Lung microvascular endothelial cell (primary cell): Measurements from ENCODE around the gene HLA-DMB. TPM values are rescaled to one million over a fixed set of nuclear protein-coding genes. Genes with fewer than 3 reads are reported as not detected.
"Not testable (repeated sequence)": the region's sequence is repeated elsewhere in the genome, so short reads cannot be mapped to it uniquely, and the experiment has no call there.

Experiments
- DNase-seq, 2 donors: peaks; one replicate each; pipeline versions ENCODE4 v3.0.0 to v3.0.0-alpha.2; 2010; ENCODE audit warnings: low read depth in 2 of 2
- total RNA-seq: library from RNA; depleted of rRNA; stranded (reverse); fragments of >200 nt; gene quantifications from 2 replicates; pipeline ENCODE4 v1.2.1, GENCODE V29; 2014

The HLA-DMB gene
- total RNA-seq, 1 donor from 2014 or later = not detected

DNA sequence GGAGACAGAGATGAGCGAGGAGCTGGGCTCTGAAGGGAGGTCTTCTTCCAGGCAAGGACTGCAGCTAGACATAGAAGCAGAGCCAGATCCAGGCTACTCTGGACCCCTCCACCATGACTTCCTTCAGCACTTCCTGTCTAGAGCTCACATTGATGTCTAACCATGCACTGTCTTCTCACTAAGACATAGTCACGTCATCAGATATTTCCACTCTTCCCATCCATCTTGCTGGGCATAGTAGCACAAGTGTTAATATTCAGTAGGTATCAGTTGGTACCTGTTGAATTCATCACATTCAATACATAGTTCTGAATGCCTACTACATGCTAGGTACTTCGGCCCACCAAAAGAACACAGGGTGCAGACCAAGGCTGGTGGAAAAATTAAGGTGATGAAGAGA is 9.2 kb upstream of the HLA-DMB start:
- no peak for DNase-seq

DNA sequence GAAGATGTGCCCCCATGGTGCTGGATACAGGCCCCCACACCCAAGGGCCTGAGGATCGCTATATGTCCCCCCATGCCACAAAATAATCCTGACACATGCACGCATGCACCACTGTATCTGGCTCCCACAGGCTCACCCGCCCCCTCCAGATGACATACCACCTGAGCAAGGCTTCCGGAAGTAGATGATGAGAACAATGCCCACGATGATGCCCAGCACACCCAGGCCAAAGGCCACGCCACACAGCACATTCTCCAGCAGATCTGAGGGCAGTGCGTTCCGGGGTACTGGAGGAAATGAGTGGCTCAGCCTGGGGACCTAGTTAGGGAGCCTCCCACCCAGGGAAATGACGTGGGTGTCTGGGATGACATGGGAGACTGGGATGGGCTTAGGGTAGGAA is 8.3 kb upstream of the HLA-DMB start:
- peak in 1 of 2 donors; percentile 22 for DNase-seq

DNA sequence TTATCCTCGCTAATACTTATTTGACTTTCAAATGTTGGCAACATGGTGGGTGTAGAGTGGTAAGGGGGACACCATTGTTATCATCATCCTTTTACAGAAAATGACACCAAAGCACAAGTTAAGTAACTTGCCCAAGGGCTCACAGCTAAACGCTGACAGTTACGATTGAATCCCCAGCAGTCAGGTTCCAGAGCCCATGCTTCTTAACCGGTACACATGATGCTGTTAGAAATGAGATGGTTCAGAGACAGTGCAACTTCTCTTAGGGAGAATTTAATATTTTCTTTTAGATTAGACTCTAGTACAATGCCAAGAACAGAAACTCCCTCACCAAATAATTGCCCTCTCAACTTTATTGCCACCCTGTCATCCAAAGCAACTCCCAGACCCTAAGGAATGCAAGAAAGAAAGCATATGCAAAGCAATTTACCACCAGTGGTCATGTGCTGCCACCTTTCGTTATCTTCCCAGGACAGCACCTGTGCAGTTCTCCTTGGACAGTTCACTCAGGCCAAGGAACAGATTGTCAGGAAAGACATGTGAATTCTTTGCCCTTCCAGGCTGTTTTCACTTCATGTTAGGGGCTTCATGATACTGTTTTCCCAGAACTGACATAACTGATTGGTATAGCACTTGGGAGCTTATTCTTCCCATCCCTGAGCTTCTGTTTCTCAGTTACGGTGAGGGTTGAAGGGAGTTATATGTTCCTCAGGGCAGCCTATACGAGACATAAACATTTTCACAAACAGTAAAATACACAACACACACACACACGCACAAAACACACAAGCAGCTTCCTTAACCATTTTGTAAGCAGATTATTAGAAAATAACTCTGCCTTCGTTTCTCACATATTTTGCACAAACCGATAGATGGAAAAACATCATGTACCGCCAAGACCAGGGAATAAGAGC is 7.0 kb upstream of the HLA-DMB start:
- DNase-seq = peak; percentile 54 to 63

DNA sequence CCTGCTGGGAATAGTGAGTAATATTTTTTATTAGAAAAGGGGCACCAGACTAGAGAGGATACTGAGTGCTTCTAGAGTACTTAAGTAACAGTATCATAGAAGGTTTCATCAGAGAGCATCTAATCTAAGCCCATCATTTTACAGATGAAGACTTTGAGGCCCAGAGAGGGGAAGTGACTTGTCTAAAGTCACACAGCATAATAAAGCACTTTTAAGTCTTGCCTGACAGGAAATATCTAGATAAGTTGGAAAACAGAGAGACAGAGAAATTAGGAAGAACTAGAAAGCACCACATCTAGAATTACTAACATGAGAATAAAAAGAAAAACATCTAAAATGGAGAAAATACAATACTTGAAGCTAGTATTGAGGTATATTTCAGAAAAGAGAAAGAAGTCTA is 6.1 kb upstream of the HLA-DMB start:
- DNase-seq = no peak

DNA sequence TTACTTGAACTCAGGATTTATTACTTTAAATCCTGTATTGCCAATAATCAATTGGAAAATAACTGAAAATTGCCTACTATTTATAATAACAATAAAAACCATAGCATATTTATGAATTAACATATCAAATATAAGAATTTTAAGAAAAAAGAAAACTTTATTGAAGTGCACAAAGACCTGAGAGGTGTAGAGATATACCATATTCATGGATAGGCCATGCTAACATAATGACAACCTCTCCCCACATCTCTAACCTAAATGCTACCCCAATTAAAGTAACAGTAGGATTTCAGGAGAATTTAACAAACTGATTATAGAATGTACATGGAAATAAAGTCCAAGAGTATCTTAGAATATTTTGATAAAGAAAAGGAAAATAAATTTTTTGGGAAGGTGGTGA is 5.1 kb upstream of the HLA-DMB start:
- no peak for DNase-seq

DNA sequence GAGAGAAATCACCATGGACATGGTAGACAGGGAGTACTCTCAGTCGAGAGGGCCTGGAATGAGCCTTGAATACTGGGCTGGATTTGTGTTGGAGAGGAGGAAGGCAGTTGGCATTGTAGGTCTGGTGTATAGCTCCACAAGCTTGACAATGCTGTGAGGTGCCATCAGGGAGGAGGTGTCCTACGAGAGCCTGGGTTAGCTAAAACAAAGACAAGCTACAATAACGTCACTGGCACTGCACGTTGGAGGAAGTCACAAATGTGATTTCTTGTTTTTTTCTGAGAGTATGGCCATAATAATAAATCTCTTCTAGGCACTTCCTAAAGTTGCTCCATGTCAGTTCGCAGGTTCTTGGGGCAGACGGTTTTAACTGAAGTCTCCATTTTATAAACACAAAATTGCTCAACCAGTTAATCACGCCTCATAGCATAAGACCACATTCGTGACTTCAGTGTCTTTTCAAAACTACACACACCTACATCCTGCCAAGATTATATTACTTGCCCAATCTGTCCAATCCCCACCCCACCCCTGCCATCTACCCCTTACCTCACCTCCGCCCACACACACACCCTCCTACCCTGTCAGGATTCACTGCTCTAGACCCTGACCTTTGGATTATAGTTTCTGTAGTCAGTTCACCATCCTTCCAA is 4.4 kb upstream of the HLA-DMB start:
- DNase-seq = no peak

DNA sequence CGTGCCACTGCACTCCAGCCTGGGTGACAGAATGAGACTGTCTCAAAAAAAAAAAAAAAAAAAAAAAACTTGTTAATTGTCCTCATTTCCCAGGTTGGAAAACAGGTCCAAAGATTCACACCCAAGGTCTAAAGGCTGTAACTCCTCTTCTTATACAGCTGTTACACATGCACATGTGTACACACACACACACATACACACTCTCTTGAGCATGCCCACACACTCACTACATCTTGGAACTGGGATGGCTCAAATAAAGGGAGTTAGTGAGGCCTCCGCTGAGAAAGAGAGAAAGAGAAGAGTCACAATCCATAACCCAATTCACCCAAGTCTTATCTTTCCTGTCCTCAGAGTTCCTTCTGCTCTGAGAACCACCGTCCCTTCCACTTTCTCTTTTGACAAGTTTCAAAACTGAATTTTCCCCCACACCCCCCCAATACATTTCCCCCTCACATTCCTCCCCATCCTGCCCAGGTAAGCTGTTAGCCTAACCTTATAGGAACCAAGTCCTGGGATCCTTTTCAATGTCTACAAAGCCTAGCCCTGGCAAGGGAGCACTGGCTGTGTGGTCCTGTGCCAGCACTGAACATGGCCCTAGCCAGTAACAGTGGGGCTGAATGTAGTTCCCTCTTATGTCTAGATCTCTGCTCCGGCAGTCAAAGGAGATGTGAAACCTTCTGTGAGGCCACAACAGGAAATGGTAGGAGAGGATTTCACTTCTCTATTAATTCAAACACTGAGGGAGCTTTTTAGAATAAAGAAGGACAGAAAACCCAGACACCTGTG is 3.2 kb upstream of the HLA-DMB start:
- no peak for DNase-seq

DNA sequence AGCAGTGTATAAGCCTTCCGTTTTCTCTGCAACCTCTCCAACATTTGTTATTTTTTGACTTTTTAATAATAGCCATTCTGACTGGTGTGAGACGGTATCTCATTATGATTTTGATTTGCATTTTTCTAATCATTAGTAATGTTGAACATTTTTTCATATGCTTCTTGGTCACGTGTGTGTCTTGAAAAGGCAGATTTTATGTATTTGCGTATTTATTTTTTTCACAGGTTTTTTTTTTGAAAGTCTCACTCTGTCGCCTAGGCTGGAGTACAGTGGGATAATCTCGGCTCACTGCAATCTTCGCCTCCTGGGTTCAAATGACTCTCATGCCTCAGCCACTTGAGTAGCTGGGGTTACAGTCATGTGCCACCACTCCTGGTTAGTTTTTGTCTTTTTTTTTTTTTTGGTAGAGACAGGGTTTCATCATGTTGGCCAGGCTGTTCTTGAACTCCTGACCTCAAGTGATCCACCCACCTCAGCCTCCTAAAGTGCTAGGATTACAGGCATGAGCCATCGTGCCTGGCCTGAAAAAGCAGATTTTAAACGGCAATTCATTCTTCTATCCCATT is 1.8 kb upstream of the HLA-DMB start:
- DNase-seq = not testable (repeated sequence)

DNA sequence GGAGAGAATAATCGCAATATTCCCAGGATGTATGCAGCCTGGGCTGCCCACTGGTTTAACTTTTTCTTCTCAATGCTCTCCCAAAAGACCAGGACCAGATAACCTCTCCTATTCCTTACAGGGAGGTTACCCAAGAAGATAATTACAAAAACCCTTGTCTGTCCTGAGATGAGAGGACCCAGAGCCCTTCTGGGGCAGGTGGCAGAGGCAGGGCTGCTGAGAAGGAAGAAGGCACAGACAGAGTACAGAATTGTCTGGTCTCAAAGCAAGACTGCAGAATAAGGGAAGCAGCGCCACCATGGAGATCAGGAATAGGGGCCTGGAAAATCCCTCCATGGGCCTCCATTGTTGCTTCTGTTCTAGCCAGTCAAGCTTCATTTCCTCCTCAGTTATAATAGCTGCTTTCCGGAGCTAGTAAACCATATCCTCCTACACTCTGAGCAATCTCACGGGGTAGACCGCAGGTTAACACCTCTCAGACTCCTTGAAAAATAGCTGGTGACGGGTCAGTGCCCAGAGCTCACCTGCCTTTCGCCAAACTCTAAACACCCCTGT is 463 bp upstream of the HLA-DMB start:
- DNase-seq = peak in 1 of 2 donors; percentile 27

DNA sequence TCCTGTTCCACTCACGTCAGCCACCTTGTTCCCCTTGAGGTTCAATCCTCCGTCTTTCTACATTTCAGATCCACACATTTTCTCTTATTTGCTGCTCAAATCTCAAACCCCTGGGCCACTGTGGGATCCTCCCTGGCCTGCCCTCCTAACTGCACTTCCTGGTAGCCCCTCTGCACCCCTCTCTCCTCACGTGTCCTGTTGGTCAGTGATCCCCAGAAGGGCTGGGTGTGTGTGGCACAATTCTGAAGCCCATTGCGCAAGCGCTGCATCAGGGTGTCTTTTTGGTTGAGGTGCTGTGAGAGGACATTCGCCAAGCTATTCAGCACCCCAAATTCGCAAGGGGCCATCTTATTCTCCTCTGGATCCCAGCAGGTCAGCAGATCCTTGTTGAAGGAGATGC is 2.3 kb downstream of the HLA-DMB start:
- no peak for DNase-seq

DNA sequence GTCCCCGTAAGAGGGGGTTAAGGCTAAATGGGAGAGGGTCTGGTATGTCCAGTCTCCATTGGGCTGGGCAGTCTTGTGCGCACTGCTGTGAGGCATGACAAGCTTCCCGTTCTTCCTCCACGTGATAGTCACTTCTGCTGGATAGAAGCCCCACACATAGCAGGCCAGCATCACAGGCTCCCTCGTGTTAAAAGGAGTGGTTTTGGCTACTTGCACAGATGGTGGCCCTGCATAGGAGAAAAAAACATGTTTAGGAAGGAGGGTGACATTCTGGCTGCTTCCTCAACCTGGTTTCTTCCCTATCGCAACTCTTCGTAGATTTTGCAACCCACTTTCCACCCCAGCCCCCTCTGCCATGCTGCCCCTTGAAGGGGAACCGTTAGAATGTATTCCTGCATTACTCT is 3.6 kb downstream of the HLA-DMB start:
- DNase-seq = no peak

DNA sequence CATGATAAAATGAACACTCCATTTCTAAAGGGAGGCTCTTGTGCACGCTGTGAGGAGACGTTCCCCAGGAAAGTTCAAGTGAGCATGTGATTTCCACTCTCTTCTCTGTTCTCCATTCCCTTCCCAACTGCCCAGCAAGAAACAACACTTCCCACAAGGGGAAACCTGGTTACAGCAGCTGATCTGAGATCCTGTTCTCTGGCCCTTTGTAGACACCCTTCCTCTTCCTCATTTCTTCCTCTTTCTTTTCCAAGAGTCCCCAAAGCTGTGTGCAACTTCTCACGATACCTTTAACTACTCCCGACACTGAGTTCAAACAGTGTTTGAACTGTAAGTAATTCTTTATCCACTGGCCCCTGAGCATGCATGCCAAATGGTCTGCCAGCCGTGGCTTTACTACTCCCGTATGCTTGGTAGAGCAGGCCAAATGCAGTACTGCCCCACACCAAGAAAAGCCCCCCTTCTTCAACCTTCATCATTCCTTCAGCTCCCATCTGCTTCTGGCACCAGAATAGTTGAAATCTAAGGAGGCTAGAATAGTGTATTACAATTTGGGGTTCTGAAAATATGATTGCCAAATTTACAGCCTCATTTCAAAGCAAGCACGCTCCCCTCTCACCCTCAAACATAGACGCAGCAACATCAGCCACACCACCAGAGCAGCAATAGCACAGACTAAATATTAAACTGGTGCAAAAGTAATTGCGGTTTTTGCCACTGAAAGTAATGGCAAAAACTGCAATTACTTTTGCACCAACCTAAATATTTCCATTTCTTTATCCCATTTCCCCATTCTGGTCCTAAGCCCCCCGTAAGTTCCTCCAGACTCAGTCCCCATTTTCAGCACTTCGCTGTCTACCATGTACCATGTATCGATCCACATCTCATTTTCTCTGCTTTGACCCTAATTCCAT is 4.3 kb downstream of the HLA-DMB start:
- no peak for DNase-seq

DNA sequence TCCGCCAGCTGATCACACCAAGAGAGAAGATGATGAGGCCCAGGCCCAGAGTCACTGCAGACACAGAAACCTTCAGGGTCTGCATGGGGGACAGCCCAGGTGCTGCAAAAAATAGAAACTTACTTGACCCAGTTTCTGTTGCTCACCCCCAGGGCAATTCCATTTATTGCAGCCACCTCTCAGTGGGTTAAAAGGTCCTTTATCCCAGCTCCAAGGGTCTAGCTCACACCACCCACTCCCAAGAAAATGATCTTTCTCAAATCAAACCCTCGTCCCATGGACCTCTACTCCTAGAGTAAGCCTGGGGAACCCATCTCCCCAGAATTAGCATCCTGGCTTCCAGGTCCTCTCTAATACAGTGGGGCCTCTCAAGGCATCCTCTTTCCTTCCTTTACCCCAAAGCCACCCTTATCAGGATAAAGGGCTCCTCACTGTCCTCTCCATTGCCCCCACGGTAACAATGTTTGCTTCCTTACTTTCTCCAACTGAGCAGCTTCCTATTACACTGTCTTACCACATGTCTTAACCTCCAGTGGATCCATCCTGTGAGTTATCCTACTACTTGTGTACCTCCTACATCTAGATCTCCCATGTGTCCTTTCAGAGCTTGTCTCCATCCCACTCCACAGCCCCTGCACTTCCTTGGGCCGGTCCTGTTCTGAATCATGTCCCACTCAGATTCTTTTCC is 5.1 kb downstream of the HLA-DMB start:
- DNase-seq = no peak

DNA sequence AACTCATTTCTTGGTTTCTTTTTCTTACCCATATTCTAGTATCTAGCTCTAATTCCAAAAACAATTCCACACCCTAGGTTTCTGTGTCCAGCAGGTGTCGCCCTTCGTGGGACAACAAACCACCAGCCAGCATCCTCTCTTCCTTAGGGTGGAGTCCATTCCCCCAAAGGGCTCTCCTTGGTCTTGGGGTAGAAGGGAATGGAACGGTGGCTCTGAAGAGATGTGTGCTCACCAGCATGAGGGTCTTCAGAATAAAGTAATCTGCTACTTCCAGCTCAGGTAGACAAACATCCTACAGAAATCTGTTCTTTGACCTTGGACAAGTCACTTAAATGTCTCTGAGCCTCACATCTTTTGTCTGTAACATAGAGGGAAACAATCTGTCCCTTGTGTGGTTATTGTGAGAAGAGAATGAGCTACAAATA is 7.2 kb downstream of the HLA-DMB start:
- DNase-seq = peak; percentile 77 to 79

DNA sequence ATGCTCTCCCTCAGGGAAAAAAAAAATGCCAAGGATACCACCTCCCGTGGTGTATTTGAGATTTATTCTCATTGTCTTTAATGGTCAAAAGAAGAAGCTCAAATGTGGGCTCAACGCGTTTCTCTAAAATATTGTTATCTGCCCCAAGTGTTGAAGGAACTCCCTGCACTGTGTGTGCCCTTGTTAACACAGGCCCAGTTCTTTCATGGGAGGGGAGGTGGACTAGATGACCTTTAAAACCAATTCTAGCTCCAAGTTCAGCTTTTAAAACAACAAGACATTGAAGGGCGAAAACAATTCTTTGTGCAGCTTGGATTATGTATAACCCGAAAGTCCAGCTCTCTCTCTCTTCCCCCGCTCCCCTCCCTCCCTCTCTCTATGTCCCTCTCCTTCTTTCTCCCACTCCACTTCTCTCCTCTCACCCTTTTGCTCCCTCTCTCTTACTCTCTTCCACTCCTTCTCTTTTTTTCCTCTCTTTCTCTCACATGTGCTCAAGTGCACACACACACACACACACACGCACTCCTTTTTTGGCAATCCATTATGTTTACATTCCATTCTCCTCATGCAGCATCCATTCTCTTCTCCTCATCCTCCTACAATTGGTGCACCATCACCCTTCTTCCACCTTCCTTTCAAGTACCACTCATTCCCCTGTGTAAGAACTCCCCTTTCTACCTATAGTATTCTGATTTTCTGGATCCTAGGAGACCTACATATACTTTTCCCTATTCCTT is 8.5 kb downstream of the HLA-DMB start:
- DNase-seq = no peak

DNA sequence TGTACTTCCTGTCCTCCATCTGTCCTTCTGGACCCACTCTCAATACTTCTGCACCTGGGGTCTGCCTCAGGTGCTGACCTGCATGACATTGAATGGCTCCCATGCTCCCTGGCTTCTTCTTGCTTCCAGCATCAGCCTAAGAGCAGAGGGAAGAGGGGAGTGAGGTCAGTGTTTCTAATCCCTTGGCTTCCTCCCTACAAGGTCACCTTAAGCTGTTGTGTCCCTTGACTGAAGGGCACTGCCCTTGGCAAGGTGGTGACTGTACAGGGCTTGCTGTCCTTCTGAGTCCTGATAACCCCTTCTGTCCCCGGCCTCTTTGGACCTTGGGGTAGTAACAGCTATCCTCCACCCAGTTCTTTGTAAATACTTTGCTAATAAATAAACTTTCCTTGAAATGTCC is 9.6 kb downstream of the HLA-DMB start:
- no peak for DNase-seq

DNA sequence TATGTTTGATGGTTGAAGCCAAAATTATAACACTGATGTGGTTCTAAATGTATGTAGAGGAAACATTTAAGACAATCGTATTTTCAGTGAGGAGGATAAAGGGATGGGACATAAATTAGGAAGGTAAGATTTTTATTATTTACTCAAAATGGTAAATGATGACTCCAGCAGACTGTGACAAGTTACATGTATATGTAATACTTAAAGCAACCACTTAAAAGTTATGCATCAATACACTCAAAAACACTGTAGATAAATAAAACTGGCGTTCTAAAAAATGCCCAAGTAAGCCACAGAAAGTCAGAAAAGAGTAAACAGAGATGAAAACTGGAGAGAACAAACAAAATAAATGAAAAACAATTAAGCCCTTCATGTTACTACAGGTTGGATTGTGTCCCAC is 18.7 kb downstream of the HLA-DMB start:
- DNase-seq = no peak

DNA sequence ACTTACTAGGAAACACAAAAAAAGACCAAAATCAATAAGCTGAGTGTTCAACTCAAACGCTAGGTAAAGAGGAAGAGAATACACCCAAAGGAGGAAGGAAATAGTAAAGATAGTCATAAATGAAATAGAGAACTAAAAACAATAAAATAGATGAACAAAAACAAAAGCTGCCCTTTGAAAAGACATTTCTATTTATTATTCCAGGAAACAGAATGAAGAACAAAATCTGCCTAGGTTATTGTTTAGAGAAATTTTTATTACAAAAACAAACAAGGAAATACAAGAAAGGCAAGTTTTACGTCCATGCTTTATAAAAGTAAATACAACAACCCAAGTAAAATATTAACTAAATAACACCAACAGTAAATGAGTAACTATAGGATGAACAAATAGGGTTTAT is 20.1 kb downstream of the HLA-DMB start:
- no peak for DNase-seq

DNA sequence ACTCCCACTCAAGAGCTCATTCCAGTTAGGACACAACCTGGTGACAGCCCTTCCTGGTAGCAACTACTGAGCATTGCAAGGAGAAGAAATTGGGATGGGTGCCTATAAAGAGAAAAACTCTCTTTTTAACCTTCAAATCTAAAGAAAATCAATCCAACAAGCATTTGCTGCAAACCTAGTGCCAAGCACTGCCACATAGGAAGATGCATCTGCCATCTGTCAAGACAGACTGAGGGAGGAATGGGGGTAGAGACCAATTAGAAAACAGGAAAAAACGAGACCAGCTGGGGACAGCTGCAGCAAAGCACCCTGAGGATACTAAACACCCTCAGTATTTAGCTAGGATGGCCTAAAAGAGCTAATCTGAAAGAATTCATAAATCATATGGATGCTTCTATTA is 27.9 kb downstream of the HLA-DMB start:
- DNase-seq = no peak
